Neural progenitor cell (in vitro differentiated cells): ENCODE data around the gene GIGYF2. TPM values are rescaled to one million over a fixed set of nuclear protein-coding genes. Genes with fewer than 3 reads are reported as not detected.

Experiments used
- DNase-seq: peaks from one replicate; pipeline ENCODE4 v3.0.0-alpha.2; 2016; ENCODE audit warnings: low spot score
- H2AFZ ChIP-seq: fragments of 200-600 bp; sonication (generic); replicated peaks from 2 replicates; pipeline ENCODE4 v1.6.1; 2016; ENCODE audit warnings: antibody characterized with exemption
- H3F3A ChIP-seq: fragments of 200-600 bp; sonication (generic); 2 replicates; pipeline ENCODE4 v1.6.1; 2016; ENCODE audit warnings: antibody characterized with exemption, low read depth
- H3K27ac ChIP-seq: fragments of 200-600 bp; sonication (generic); 2 replicates; pipeline ENCODE4 v1.5.1; 2016; ENCODE audit warnings: mild to moderate bottlenecking
- H3K27me3 ChIP-seq: fragments of 200-600 bp; sonication (generic); 2 replicates; pipeline ENCODE4 v1.6.1; 2016; ENCODE audit warnings: mild to moderate bottlenecking, moderate library complexity
- H3K36me3 ChIP-seq: fragments of 200-600 bp; sonication (generic); 2 replicates; pipeline ENCODE4 v1.5.1; 2016
- H3K4me1 ChIP-seq: fragments of 200-600 bp; sonication (generic); 2 replicates; pipeline ENCODE4 v1.6.1; 2016; ENCODE audit warnings: mixed run types
- H3K4me2 ChIP-seq: fragments of 200-600 bp; sonication (generic); 2 replicates; pipeline ENCODE4 v1.6.1; 2016
- H3K4me3 ChIP-seq: fragments of 200-600 bp; sonication (generic); 2 replicates; pipeline ENCODE4 v1.5.1; 2016
- H3K79me2 ChIP-seq: fragments of 200-600 bp; sonication (generic); 2 replicates; pipeline ENCODE4 v1.6.1; 2016; ENCODE audit warnings: low read depth
- H3K9ac ChIP-seq: fragments of 200-600 bp; sonication (generic); 2 replicates; pipeline ENCODE4 v1.6.1; 2016
- H3K9me3 ChIP-seq: fragments of 200-600 bp; sonication (generic); 2 replicates; pipeline ENCODE4 v1.5.1; 2016; ENCODE audit warnings: low read depth
- H4K20me1 ChIP-seq: fragments of 200-600 bp; sonication (generic); 2 replicates; pipeline ENCODE4 v1.6.1; 2016; ENCODE audit warnings: low read depth
- H3K27ac Mint-ChIP-seq: 3 replicates; pipeline ENCODE4 v1.8.0; 2021; ENCODE audit warnings: mixed read lengths
- H3K27me3 Mint-ChIP-seq: 2 replicates; pipeline ENCODE4 v1.8.0; 2022; ENCODE audit warnings: low read depth, mild to moderate bottlenecking, inconsistent platforms, moderate library complexity, mixed read lengths; ENCODE audit not compliant: insufficient read depth
- H3K36me3 Mint-ChIP-seq: 3 replicates; pipeline ENCODE4 v1.8.0; 2021; ENCODE audit warnings: mixed read lengths
- H3K4me1 Mint-ChIP-seq: 3 replicates; pipeline ENCODE4 v1.8.0; 2021; ENCODE audit warnings: mixed read lengths
- H3K4me3 Mint-ChIP-seq: 3 replicates; pipeline ENCODE4 v1.8.0; 2021; ENCODE audit warnings: mild to moderate bottlenecking, moderate library complexity, mixed read lengths
- H3K9me3 Mint-ChIP-seq: 3 replicates; pipeline ENCODE4 v1.8.0; 2020; ENCODE audit warnings: mixed read lengths
- EZH2 ChIP-seq: fragments of 200-600 bp; sonication (generic); IDR thresholded peaks from 2 replicates; pipeline ENCODE4 v1.6.1; 2017; ENCODE audit warnings: antibody characterized with exemption, mild to moderate bottlenecking, moderate library complexity
- EZH2phosphoT487 ChIP-seq: fragments of 200-600 bp; sonication (generic); IDR thresholded peaks from 2 replicates; pipeline ENCODE4 v1.6.1; 2017; ENCODE audit warnings: antibody characterized with exemption
- total RNA-seq: library from RNA; depleted of rRNA; stranded (reverse); fragments of >200 nt; gene quantifications from 2 replicates; pipeline ENCODE4 v1.2.3, GENCODE V29; 2015; ENCODE audit warnings: low replicate concordance
- TF ChIP-seq, protein P1 (sequence below): fragments of 200-600 bp; sonication (generic); IDR thresholded peaks from 2 replicates; pipeline ENCODE4 v1.5.1; 2017; ENCODE audit warnings: antibody characterized with exemption, mild to moderate bottlenecking

Gene GIGYF2
- total RNA-seq, 1 donor from 2014 or later: 76.3 TPM

DNA sequence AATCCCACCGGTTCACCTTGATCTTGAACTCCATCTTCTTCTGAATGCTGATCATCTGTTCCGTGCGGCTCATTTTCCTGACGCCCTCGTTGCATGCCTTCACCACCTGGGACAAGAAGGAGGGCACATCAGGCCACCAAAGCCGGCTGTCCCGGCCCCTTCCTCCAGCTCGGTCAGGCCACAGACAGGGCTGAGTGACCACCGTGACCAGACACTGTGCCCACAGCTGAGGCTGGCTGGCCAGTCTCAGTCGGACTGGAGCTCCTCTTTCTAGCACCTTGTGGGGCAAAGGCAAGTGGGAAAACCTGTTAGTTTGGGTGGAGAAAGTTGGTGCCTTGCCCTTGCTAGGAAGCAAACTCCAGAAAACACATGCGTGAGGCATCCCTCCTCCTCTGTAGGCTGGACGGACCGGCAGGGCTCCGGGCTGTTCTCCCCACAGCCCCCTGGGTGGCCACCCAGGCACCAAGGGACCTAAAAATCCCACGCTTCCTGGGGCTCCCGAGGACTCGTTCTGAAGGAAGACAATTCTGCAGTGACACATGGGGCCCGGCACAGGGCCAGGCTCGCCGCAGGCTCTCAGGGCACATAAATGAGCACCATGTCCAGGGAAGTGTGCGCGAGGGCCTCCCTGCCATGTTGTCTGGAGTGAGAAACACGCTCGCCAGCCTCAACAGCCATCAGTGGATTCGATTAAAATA is 188.3 kb downstream of the GIGYF2 start:
- Mint-ChIP-seq H3K4me3 (no peak overlapping the region), H3K4me1 (peaks cover 3% of the 10 kb centered on the region), H3K36me3 (peaks cover 2% of the 10 kb centered on the region), H3K9me3 (no peaks in the 10 kb centered on the region), H3K27me3 (peaks cover 13% of the 10 kb centered on the region), H3K27ac (no peak overlapping the region)
- TF ChIP-seq, protein P1, sequence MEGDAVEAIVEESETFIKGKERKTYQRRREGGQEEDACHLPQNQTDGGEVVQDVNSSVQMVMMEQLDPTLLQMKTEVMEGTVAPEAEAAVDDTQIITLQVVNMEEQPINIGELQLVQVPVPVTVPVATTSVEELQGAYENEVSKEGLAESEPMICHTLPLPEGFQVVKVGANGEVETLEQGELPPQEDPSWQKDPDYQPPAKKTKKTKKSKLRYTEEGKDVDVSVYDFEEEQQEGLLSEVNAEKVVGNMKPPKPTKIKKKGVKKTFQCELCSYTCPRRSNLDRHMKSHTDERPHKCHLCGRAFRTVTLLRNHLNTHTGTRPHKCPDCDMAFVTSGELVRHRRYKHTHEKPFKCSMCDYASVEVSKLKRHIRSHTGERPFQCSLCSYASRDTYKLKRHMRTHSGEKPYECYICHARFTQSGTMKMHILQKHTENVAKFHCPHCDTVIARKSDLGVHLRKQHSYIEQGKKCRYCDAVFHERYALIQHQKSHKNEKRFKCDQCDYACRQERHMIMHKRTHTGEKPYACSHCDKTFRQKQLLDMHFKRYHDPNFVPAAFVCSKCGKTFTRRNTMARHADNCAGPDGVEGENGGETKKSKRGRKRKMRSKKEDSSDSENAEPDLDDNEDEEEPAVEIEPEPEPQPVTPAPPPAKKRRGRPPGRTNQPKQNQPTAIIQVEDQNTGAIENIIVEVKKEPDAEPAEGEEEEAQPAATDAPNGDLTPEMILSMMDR: no peak
- TF ChIP-seq EZH2phosphoT487 (no peak), EZH2 (no peak)
- H3K27me3 ChIP-seq: no peaks in the 10 kb centered on the region
- H3K9me3 ChIP-seq: no peaks in the 10 kb centered on the region
- no peaks in the 10 kb centered on the region for H4K20me1 ChIP-seq
- H3K4me3 ChIP-seq: no peak overlapping the region
- no peak overlapping the region for H2AFZ ChIP-seq
- H3K36me3 ChIP-seq: no peaks in the 10 kb centered on the region
- no peak overlapping the region for H3K27ac ChIP-seq
- H3K4me2 ChIP-seq: no peak overlapping the region
- H3K9ac ChIP-seq: no peak overlapping the region
- no peaks in the 10 kb centered on the region for H3K79me2 ChIP-seq
- peaks cover 1% of the 10 kb centered on the region for H3K4me1 ChIP-seq
- no peaks in the 10 kb centered on the region for H3F3A ChIP-seq
- no peak for DNase-seq

DNA sequence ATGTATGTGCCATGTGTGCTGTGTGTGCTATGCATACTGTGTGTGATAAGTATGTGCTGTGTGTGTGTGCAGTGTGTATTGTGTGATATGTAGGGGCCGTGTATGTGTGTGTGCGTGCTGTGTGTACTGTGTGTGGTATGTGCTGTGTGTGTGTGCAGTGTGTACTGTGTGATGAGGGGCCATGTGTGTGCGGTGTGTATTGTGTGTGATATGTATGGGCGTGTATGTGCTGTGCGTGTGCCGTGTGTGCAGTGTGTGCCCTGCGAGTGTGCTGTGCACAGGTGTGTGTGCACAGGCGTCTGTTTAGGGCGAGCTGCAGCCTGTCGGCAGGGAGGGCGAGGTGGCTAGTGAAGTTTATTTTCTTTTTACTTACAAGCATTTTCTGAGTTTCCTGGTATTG is 189.0 kb downstream of the GIGYF2 start:
- Histone ChIP-seq H4K20me1 (no peaks in the 10 kb centered on the region), H3F3A (no peaks in the 10 kb centered on the region), H3K4me1 (peaks cover 9% of the 10 kb centered on the region), H3K27me3 (no peaks in the 10 kb centered on the region), H2AFZ (no peak overlapping the region), H3K9ac (no peak overlapping the region), H3K79me2 (no peaks in the 10 kb centered on the region), H3K4me2 (no peak overlapping the region), H3K9me3 (no peaks in the 10 kb centered on the region), H3K4me3 (no peak overlapping the region), H3K36me3 (no peaks in the 10 kb centered on the region), H3K27ac (no peak overlapping the region)
- peaks cover 14% of the 10 kb centered on the region for H3K27me3 Mint-ChIP-seq
- H3K9me3 Mint-ChIP-seq: no peaks in the 10 kb centered on the region
- H3K36me3 Mint-ChIP-seq: peaks cover 2% of the 10 kb centered on the region
- H3K4me1 Mint-ChIP-seq: peaks cover 10% of the 10 kb centered on the region
- H3K4me3 Mint-ChIP-seq: no peak overlapping the region
- TF ChIP-seq, protein P1: no peak
- TF ChIP-seq EZH2phosphoT487 (no peak), EZH2 (no peak)
- no peak for DNase-seq
- peak overlapping the region; percentile 9 for H3K27ac Mint-ChIP-seq

DNA sequence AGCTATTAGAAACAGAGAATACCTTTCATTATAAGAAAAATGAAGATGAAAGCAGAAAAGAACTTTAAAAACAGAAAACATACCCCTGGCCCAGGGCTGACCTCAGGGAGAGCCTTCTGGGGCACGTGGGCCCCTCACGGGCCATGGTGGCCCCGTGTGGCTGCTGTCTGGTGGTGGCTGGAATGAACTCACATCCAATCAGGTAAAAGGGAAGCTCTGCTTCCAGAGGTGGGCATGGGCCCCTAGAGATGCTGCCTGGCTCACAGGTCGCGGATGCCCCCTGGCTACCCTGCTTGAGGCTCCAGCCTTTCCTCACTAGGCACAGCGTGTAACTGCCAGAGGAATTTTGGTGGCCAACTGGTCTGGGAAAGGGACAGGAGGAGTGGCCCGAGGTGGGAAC is 189.5 kb downstream of the GIGYF2 start:
- Histone ChIP-seq H3K4me2 (no peak overlapping the region), H3K4me3 (no peak overlapping the region), H3F3A (no peaks in the 10 kb centered on the region), H3K79me2 (no peaks in the 10 kb centered on the region), H3K9ac (no peak overlapping the region), H3K27me3 (no peaks in the 10 kb centered on the region), H3K9me3 (no peaks in the 10 kb centered on the region), H3K36me3 (no peaks in the 10 kb centered on the region), H2AFZ (no peak overlapping the region), H3K4me1 (peaks cover 12% of the 10 kb centered on the region), H4K20me1 (no peaks in the 10 kb centered on the region), H3K27ac (no peak overlapping the region)
- Mint-ChIP-seq H3K36me3 (peaks cover 2% of the 10 kb centered on the region), H3K4me1 (peaks cover 15% of the 10 kb centered on the region), H3K27ac (no peak overlapping the region), H3K27me3 (peaks cover 14% of the 10 kb centered on the region), H3K9me3 (no peaks in the 10 kb centered on the region), H3K4me3 (no peak overlapping the region)
- DNase-seq: no peak
- TF ChIP-seq, protein P1: no peak
- TF ChIP-seq EZH2phosphoT487 (no peak), EZH2 (no peak)
